Breast epithelium (tissue), 4 donors: ENCODE data around the gene RASAL3. TPM values are rescaled to one million over a fixed set of nuclear protein-coding genes. Genes with fewer than 3 reads are reported as not detected.

Source experiments
- DNase-seq, 2 donors: peaks; one replicate each; pipeline ENCODE4 v3.0.0-alpha.2; 2019; ENCODE audit warnings: low spot score in 2 of 2
- H3K27ac ChIP-seq, 2 donors: fragments of 200-600 bp; sonication (generic) in 1 of 2; one replicate each; pipeline ENCODE4 v1.5.1; 2016 to 2019; ENCODE audit warnings: mild to moderate bottlenecking in 1 of 2
- H3K27me3 ChIP-seq, 2 donors: fragments of 200-600 bp; sonication (generic) in 1 of 2; one replicate each; pipeline versions ENCODE4 v1.5.1 to v1.6.0; 2017 to 2019; ENCODE audit warnings: control low read depth in 1 of 2, mild to moderate bottlenecking in 1 of 2
- H3K36me3 ChIP-seq: fragments of 200-600 bp; one replicate; pipeline ENCODE4 v1.5.1; 2019
- H3K4me1 ChIP-seq, 2 donors: fragments of 200-600 bp; sonication (generic); one replicate each; pipeline ENCODE4 v1.5.1; 2016 to 2019; ENCODE audit warnings: control low read depth in 1 of 2
- H3K4me3 ChIP-seq, 3 donors: fragments of 200-600 bp; sonication (generic); 1 replicate in 2 of 3; 2 replicates in 1 of 3; pipeline ENCODE4 v1.5.1; 2016 to 2019; ENCODE audit warnings: mild to moderate bottlenecking in 3 of 3, moderate library complexity in 2 of 3
- H3K9me3 ChIP-seq, 2 donors: fragments of 200-600 bp; sonication (generic) in 1 of 2; one replicate each; pipeline ENCODE4 v1.5.1; 2016 to 2019; ENCODE audit warnings: control low read depth in 1 of 2
- CTCF ChIP-seq, 3 donors: fragments of 450-650 bp; IDR thresholded peaks; one replicate each; pipeline ENCODE4 v1.5.1; 2016 to 2017; ENCODE audit warnings: antibody characterized with exemption in 3 of 3, mild to moderate bottlenecking in 3 of 3, moderate library complexity in 3 of 3
- POLR2A ChIP-seq: fragments of 450-650 bp; IDR thresholded peaks from one replicate; pipeline ENCODE4 v1.6.1; 2016; ENCODE audit warnings: antibody characterized with exemption, mild to moderate bottlenecking, moderate library complexity
- POLR2AphosphoS5 ChIP-seq, 3 donors: sonication (generic); formaldehyde crosslinking; IDR thresholded peaks; one replicate each; pipeline ENCODE4 v1.6.1; 2017; ENCODE audit warnings: antibody characterized with exemption in 3 of 3
- intact Hi-C: fragments of 100-400 bp; cut with DNase I; formaldehyde crosslinking; loops from one replicate; pipeline ENCODE4 v1.15.1; 2023; ENCODE audit warnings: low total_unique reads
- total RNA-seq, 3 donors: library from RNA; depleted of rRNA; stranded (reverse); fragments of >200 nt; gene quantifications; one replicate each; pipeline ENCODE4 v1.1.0, GENCODE V29; 2016

The RASAL3 gene
- total RNA-seq, 3 donors from 2014 or later: 1.8 to 5.9 (median 3.4) TPM

- Histone ChIP-seq H3K9me3 (no peaks in the 10 kb centered on the region), H3K36me3 (peaks cover 4% of the 10 kb centered on the region), H3K27ac (no peak overlapping the region), H3K4me1 (peaks cover 9 to 15% of the 10 kb centered on the region in 2 donors), H3K4me3 (no peak overlapping the region), H3K27me3 (no peaks in the 10 kb centered on the region)
- no peak for DNase-seq
- intact Hi-C loops: loop anchor here (5.0 kb wide), 1 partner anchor 858 kb away; the partner anchor contains the start of gene NDUFB7
- TF ChIP-seq POLR2AphosphoS5 (IDR thresholded peaks at IDR 0.05) (no peak), POLR2A (no peak), CTCF (IDR thresholded peaks at IDR 0.05) (no peak)
Measured at GRCh38 chr19:15429825-15430467, 34.4 kb downstream of the RASAL3 start.

- Histone ChIP-seq H3K9me3 (no peaks in the 10 kb centered on the region), H3K27me3 (no peaks in the 10 kb centered on the region), H3K27ac (no peak overlapping the region), H3K4me1 (peaks cover 9 to 15% of the 10 kb centered on the region in 2 donors), H3K4me3 (no peak overlapping the region), H3K36me3 (peaks cover 11% of the 10 kb centered on the region)
- TF ChIP-seq POLR2AphosphoS5 (IDR thresholded peaks at IDR 0.05) (no peak), CTCF (IDR thresholded peaks at IDR 0.05) (no peak), POLR2A (no peak)
- intact Hi-C loops: no loop called here
- no peak for DNase-seq
Measured at GRCh38 chr19:15428956-15429824, 35.2 kb downstream of the RASAL3 start.

GRCh38 chr19:15427991-15428471 is 36.3 kb downstream of the RASAL3 start:
- Histone ChIP-seq H3K4me1 (peaks cover 9 to 15% of the 10 kb centered on the region in 2 donors), H3K27me3 (no peaks in the 10 kb centered on the region), H3K36me3 (peaks cover 15% of the 10 kb centered on the region), H3K9me3 (no peaks in the 10 kb centered on the region), H3K4me3 (no peak overlapping the region), H3K27ac (no peak overlapping the region)
- intact Hi-C loops: no loop called here
- TF ChIP-seq CTCF (IDR thresholded peaks at IDR 0.05) (no peak), POLR2AphosphoS5 (IDR thresholded peaks at IDR 0.05) (no peak)
- DNase-seq: no peak

- Histone ChIP-seq H3K27me3 (no peaks in the 10 kb centered on the region), H3K36me3 (peaks cover 15% of the 10 kb centered on the region), H3K4me3 (no peak overlapping the region), H3K9me3 (no peaks in the 10 kb centered on the region), H3K27ac (no peak overlapping the region), H3K4me1 (peaks cover 9 to 15% of the 10 kb centered on the region in 2 donors)
- intact Hi-C loops: no loop called here
- DNase-seq: no peak
- TF ChIP-seq POLR2A: no peak
- no peak for TF ChIP-seq CTCF (IDR thresholded peaks at IDR 0.05)
- no peak for TF ChIP-seq POLR2AphosphoS5 (IDR thresholded peaks at IDR 0.05)
Measured at GRCh38 chr19:15427350-15427700, 37.0 kb downstream of the RASAL3 start.
